Liver (tissue), 2 donors: ENCODE results near the gene MT4.

ENCODE experiments used
- EGR1 ChIP-seq, 2 donors: IDR thresholded peaks; 2 replicates each; pipeline ENCODE4 v1.6.1; 2016 to 2018; ENCODE audit warnings: antibody characterized with exemption in 2 of 2, low read depth in 2 of 2
- NR2F2 ChIP-seq: IDR thresholded peaks from 2 replicates; pipeline ENCODE4 v1.6.1; 2016; ENCODE audit warnings: antibody characterized with exemption
- donor health status: healthy.

GRCh38 chr16:56569971-56570370 is 5.1 kb downstream of the MT4 start:
- TF ChIP-seq NR2F2 (no peak), EGR1 (IDR thresholded peaks at IDR 0.05; ENCODE audit: low read depth in 2 of 2) (no peak)
